B cell (primary cell): ENCODE measurements around the gene HSPA1A. TPM values are rescaled to one million over a fixed set of nuclear protein-coding genes. Genes with fewer than 3 reads are reported as not detected.
"Not testable (repeated sequence)": the region's sequence is repeated elsewhere in the genome, so short reads cannot be mapped to it uniquely, and the experiment has no call there.

ENCODE experiments used
- ATAC-seq: fragments of 200-7000 bp; cut with Tn5 transposase; one replicate; pipeline ENCODE4 v1.10.0; 2021; ENCODE audit warnings: low read depth, mild to moderate bottlenecking, moderate number of reproducible peaks, moderate library complexity
- CTCF ChIA-PET: fragments of 350-600 bp; sonication (Branson Sonifier 250); formaldehyde crosslinking; loops from one replicate; lab custom pipeline; 2021; ENCODE audit warnings: antibody characterized with exemption, inconsistent platforms; lab: Charles Lee
- POLR2A ChIA-PET: fragments of 350-600 bp; sonication (Branson Sonifier 250); formaldehyde crosslinking; loops from one replicate; lab custom pipeline; 2021; ENCODE audit warnings: antibody characterized with exemption; lab: Charles Lee
- DNase-seq: peaks from one replicate; pipeline ENCODE4 v3.0.0; 2013
- H2AFZ ChIP-seq: 2 replicates; pipeline ENCODE4 v1.6.1; 2012; ENCODE audit warnings: mild to moderate bottlenecking, low read depth, low read length; ENCODE audit not compliant: insufficient read depth, poor library complexity, severe bottlenecking
- H3K27ac ChIP-seq, 2 donors: 1 replicate in 1 of 2; 2 replicates in 1 of 2; pipeline ENCODE4 v1.5.1; 2012 to 2013; ENCODE audit warnings: low read length in 2 of 2, mild to moderate bottlenecking in 2 of 2, moderate library complexity in 1 of 2
- H3K27me3 ChIP-seq, 4 experiments: fragments of 200-600 bp in 1 of 4; sonication (generic) in 1 of 4; replicated peaks in 1 of 4; 1 replicate in 2 of 4; 2 replicates in 2 of 4; pipeline versions ENCODE4 v1.6.1 to v1.7.0; 2013 to 2016; ENCODE audit warnings: low read length in 3 of 4, mild to moderate bottlenecking in 2 of 4, mixed read lengths in 1 of 4, moderate library complexity in 1 of 4; ENCODE audit not compliant: insufficient read depth in 4 of 4, control insufficient read depth in 3 of 4; ENCODE audit errors: control extremely low read depth in 1 of 4
- H3K36me3 ChIP-seq, 2 experiments: replicated peaks in 1 of 2; 1 replicate in 1 of 2; 2 replicates in 1 of 2; pipeline versions ENCODE4 v1.6.1 to v1.7.1; 2013; ENCODE audit warnings: low read length in 1 of 2; ENCODE audit not compliant: insufficient read depth in 2 of 2, control insufficient read depth in 1 of 2; ENCODE audit errors: control extremely low read depth in 1 of 2, extremely low read depth in 1 of 2
- H3K4me1 ChIP-seq, 2 donors: fragments of 200-600 bp in 1 of 2; sonication (generic) in 1 of 2; 1 replicate in 1 of 2; 2 replicates in 1 of 2; pipeline versions ENCODE4 v1.5.1 to v1.6.1; 2013 to 2017; ENCODE audit warnings: low read length in 2 of 2; ENCODE audit not compliant: control insufficient read depth in 2 of 2, insufficient read depth in 2 of 2
- H3K4me2 ChIP-seq: replicated peaks from 2 replicates; pipeline ENCODE3; 2012; ENCODE audit warnings: mild to moderate bottlenecking, low read depth, low read length; ENCODE audit not compliant: poor library complexity, severe bottlenecking
- H3K4me3 ChIP-seq, 5 experiments: fragments of 200-600 bp in 1 of 5; sonication (generic) in 1 of 5; 1 replicate in 3 of 5; 2 replicates in 2 of 5; pipeline versions ENCODE4 v1.5.1 to v1.7.0; 2011 to 2016; ENCODE audit warnings: low read length in 4 of 5, mild to moderate bottlenecking in 4 of 5, low read depth in 2 of 5, control low read depth in 1 of 5, moderate library complexity in 1 of 5; ENCODE audit not compliant: insufficient read depth in 1 of 5; ENCODE audit errors: control extremely low read depth in 1 of 5, extremely low read depth in 1 of 5
- H3K79me2 ChIP-seq: fragments of 200-600 bp; sonication (generic); one replicate; pipeline ENCODE4 v1.6.0; 2016; ENCODE audit warnings: low read length; ENCODE audit not compliant: control insufficient read depth, insufficient read depth
- H3K9ac ChIP-seq: fragments of 200-600 bp; sonication (generic); 2 replicates; pipeline ENCODE4 v1.6.1; 2017; ENCODE audit warnings: mild to moderate bottlenecking, low read length, moderate library complexity
- H3K9me3 ChIP-seq, 3 donors: one replicate each; pipeline versions ENCODE4 v1.6.1 to v1.7.1; 2013; ENCODE audit warnings: low read length in 2 of 3; ENCODE audit not compliant: control insufficient read depth in 2 of 3, insufficient read depth in 1 of 3; ENCODE audit errors: control extremely low read depth in 1 of 3
- H4K20me1 ChIP-seq: 2 replicates; pipeline ENCODE4 v1.6.0; 2012; ENCODE audit warnings: mild to moderate bottlenecking, low read length; ENCODE audit not compliant: insufficient read depth, control insufficient read depth, poor library complexity, severe bottlenecking
- H3K27ac Mint-ChIP-seq: one replicate; pipeline ENCODE4 v1.8.0; 2021; ENCODE audit warnings: mixed read lengths
- H3K27me3 Mint-ChIP-seq: one replicate; pipeline ENCODE4 v1.8.0; 2021; ENCODE audit warnings: mixed read lengths
- H3K4me1 Mint-ChIP-seq: one replicate; pipeline ENCODE4 v1.8.0; 2021; ENCODE audit warnings: mixed read lengths
- H3K4me3 Mint-ChIP-seq: one replicate; pipeline ENCODE4 v1.8.0; 2021; ENCODE audit warnings: mixed read lengths
- H3K9me3 Mint-ChIP-seq: one replicate; pipeline ENCODE4 v1.8.0; 2022; ENCODE audit warnings: mixed read lengths; ENCODE audit not compliant: insufficient read depth
- CTCF ChIP-seq: fragments of 200-600 bp; IDR thresholded peaks from one replicate; pipeline ENCODE4 v1.8.0; 2022; ENCODE audit warnings: antibody characterized with exemption, mild to moderate bottlenecking
- EZH2 ChIP-seq: IDR thresholded peaks from 2 replicates; pipeline ENCODE4 v1.6.1; 2012; ENCODE audit warnings: borderline replicate concordance, low read depth, mild to moderate bottlenecking, moderate library complexity, low read length; ENCODE audit not compliant: insufficient read depth, poor library complexity, severe bottlenecking
- WGBS: methylation state at CpG from one replicate; pipeline ENCODE4 v1.1.5; 2013; ENCODE audit warnings: missing lambda C conversion rate; ENCODE audit not compliant: insufficient coverage; 5-methylcytosine and 5-hydroxymethylcytosine counted together
- intact Hi-C: fragments of 100-400 bp; cut with micrococcal nuclease; formaldehyde crosslinking; loops from one replicate; pipeline ENCODE4 v1.10.0; 2022
- polyA plus RNA-seq: library from polyadenylated mRNA; depleted of rRNA; stranded (reverse); fragments of >200 nt; gene quantifications from 2 replicates; pipeline ENCODE4 v1.2.3, GENCODE V29; 2012
- total RNA-seq, 2 donors: library from RNA; stranded (reverse); fragments of 120-200 nt in 1 of 2; gene quantifications; 1 replicate in 1 of 2; 2 replicates in 1 of 2; pipeline versions ENCODE4 v1.2.3 to v1.2.4, GENCODE V29; 2013 to 2022

HSPA1A gene
- total and polyA plus RNA-seq, 2 donors (not counting 1 experiment from before 2014, with no cell fraction given): 61.2 to 129 TPM

GRCh38 chr6:31792761-31793171 is 22.6 kb upstream of the HSPA1A start:
- TF ChIP-seq CTCF: no peak
- TF ChIP-seq EZH2: no peak
- DNase-seq: no peak
- H3K79me2 ChIP-seq: peaks cover 32% of the 10 kb centered on the region
- H3K27ac Mint-ChIP-seq: peak overlapping the region; percentile 70
- H3K4me1 ChIP-seq: peaks cover 57 to 78% of the 10 kb centered on the region in 2 donors
- H4K20me1 ChIP-seq: no peaks in the 10 kb centered on the region
- peaks cover 58% of the 10 kb centered on the region for H3K4me1 Mint-ChIP-seq
- H3K27me3 Mint-ChIP-seq: no peaks in the 10 kb centered on the region
- no peak overlapping the region for H3K4me3 Mint-ChIP-seq
- no peak for ATAC-seq
- ChIA-PET POLR2A (no interaction called here), CTCF (no interaction called here)
- no peak overlapping the region for H3K4me3 ChIP-seq
- H3K9ac ChIP-seq: no peak overlapping the region
- no peaks in the 10 kb centered on the region for H3K9me3 Mint-ChIP-seq
- H3K9me3 ChIP-seq: no peaks in the 10 kb centered on the region
- H3K27me3 ChIP-seq: no peaks in the 10 kb centered on the region
- H2AFZ ChIP-seq: no peak overlapping the region
- peak overlapping the region; percentile 2 to 52 for H3K27ac ChIP-seq
- H3K36me3 ChIP-seq: peaks cover 0 to 22% of the 10 kb centered on the region in 2 experiments
- H3K4me2 ChIP-seq: no peak overlapping the region
- 74% methylated on average over 10 of the region's 12 CpGs for WGBS
- intact Hi-C loops: no loop called here

- H3K9ac ChIP-seq, H3K9me3 Mint-ChIP-seq, H4K20me1 ChIP-seq, DNase-seq, CTCF ChIA-PET, ATAC-seq, H3K9me3 ChIP-seq, H3K27me3 ChIP-seq, H3K27me3 Mint-ChIP-seq: not testable (repeated sequence)
- Mint-ChIP-seq H3K4me3 (peak overlapping the region; percentile 97), H3K27ac (peak overlapping the region; percentile 99), H3K4me1 (peaks cover 62% of the 10 kb centered on the region)
- peak overlapping the region in 1 of 5 experiments; percentile 95 for H3K4me3 ChIP-seq
- peak overlapping the region; percentile 80 for H2AFZ ChIP-seq
- peak overlapping the region; percentile 97 for H3K4me2 ChIP-seq
- intact Hi-C loops: loop anchor here (2.0 kb wide), 2 partner anchors 17 to 55 kb away; partner anchors contain the start of gene VWA7
- POLR2A ChIA-PET: interaction anchor here (0.6 to 0.7 kb wide), 3 partner anchors 55 to 133 kb away, joined by 3 to 4 read pairs (median 3); partner anchors contain the start of gene C6orf47
- H3K79me2 ChIP-seq: peaks cover 27% of the 10 kb centered on the region
- peak overlapping the region; percentile 75 to 87 for H3K27ac ChIP-seq
- peaks cover 59 to 75% of the 10 kb centered on the region in 2 donors for H3K4me1 ChIP-seq
- H3K36me3 ChIP-seq: peaks cover 0 to 26% of the 10 kb centered on the region in 2 experiments
- WGBS: 100% methylated on average over 6 of the region's 6 CpGs
Measured at GRCh38 chr6:31793927-31794245, 21.5 kb upstream of the HSPA1A start.
